NCI-H226 (cell line): ENCODE data around the gene ITGB2.
A peak's percentile ranks its signal among the peaks of the same experiment; 100 is the strongest.

Experiments used
- DNase-seq: peaks from one replicate; pipeline ENCODE4 v3.0.0-alpha.2; 2015

The ITGB2 gene

DNA sequence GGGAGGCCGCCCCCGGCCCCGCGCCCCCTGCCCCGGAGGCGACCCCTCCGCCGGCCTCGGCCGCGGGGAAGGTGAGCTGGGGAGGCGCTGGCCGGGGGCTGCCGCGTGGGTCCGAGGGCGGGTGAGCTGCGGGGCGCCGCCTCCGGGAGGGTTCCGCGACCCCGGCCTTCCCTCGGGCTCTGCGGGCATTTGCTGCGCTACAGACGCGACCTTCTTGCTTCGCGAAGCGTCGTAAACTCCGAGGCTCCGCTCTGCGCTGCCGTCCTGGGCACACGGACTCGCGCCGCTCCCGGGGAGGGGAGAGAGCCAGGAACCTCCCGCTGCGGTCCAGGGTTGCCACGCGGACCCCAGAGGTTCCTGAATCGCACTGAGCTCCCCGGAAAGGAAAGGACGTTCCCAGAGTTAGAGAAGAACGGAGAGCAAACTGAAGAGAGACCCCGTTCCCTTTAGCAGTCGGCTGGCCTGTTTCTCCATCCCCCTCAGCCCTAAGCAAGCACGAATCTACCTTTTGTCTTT lies 19.5 kb upstream of the ITGB2 start:
- no peak for DNase-seq

DNA sequence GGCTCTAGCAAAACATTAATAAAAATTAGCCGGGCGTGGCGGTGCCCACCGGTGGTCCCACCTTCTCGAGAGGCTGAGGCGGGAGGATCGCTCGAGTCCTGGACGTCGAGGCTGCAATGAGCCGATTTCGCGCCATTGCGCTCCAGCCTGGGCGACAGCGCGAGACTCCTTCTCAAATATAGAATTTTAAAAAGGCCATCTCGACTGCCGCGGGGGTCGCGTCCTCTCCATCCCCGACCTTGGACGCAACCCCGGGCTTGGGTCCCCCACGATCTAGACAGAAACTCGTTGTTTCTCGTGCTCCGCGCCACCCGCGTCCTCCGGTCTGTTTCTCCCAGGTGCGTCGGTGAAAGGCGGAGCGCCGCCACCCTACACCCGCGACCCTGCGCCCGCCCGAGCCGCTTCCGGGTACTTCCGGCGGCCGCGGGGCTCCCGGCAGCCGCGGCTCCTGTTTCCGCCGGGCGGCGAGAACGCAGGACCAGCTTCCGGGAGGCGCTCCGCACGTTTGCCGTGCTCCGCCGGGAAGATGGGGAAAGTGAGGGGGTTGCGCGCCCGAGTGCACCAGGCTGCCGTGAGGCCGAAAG lies 18.9 kb upstream of the ITGB2 start, which contains the start of gene SLX9:
TSS of gene SLX9 (plus strand) at position 498 of the 584 bp plus-strand sequence. CDS start at position 527, 29 bp downstream.
- peak; percentile 75 for DNase-seq

DNA sequence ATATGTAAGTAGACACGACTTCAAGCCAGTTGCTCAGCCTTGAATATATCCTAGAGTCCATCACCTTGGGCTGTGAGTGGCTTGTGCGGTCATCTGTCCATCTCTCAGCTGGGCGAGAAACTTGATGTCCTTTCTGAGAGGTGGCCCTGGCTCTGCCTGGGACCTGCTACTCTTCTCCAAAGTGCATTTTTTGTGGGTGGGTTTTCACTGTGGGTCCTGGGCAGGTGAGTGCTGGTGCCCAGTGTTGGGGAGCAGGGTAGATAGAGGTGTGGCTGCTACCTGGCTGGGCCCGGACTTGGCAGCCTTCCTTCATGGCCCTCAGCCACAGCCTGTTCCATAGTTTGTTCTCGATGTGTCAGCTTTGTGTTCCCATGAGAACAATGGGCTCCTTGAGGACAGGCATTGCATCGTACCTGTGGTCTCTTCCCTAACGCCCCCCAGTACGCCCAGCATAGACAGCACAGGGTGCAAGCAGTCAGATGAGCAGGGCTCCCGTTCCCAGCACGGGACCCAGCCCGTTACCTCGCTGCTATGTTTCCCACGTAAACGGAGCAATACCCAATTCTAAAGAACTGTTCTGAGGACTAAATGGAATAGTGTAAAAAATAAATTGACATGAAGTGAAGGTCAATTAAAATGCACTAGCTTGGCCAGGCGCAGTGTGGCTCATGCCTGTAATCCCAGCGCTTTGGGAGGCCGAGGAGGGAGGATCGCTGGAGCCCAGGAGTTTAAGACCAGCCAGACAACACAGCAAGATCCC lies 18.3 kb upstream of the ITGB2 start:
- no peak for DNase-seq

DNA sequence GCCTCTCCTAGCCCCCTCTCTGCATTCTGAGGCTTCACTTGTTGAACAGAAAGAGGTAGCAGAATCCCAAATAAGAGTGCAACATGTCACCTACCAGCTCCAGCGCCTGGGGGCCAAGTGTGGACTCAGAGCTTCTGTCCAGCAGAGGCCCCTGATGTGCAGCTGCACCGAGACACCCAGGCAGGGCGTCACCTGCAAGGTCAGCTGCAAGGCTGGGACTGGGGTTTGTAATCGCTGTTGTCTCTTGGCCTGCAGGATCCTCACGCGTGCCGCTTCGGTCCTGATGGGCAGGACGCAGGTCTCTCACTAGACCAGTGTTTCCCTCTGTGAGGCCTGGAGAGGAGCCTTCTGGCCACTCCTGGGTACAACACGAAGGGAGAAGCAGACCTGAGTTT lies 14.8 kb upstream of the ITGB2 start:
- DNase-seq: no peak

DNA sequence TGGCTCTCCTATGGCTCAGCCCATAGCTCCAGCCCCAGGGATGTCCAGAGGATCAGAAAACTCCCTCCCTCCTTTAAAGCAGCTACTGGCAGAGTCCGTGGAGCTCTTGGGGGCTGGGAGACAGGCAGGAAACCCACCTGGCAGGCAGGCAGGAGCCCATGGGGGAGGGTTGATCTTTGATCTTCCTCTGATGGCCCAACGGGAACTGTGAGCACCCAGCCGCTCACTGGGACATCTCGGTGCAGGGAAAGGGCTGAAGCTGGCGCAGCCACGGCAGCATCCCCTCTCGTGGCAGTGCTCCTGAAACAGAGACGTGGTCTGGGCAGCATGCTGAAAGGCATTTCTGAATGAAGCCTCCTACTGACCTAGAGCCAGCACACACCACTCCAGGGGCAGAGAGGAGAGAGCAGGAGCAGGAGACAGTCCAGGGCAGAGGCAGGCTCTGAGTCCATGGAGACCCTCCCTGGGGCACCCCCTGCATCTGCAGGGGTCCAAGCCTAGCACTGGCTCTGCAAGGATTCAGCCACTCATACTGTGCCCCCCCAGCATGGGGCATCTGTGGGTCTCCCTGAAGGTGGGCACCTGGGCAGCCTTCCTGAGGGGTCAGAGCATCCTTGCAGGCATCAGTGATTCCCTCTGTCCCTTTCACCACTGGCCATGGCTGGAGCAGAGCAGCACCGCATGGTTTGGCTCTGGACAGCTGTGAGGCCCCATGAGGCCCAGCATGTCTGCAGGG lies 14.3 kb upstream of the ITGB2 start:
- no peak for DNase-seq

DNA sequence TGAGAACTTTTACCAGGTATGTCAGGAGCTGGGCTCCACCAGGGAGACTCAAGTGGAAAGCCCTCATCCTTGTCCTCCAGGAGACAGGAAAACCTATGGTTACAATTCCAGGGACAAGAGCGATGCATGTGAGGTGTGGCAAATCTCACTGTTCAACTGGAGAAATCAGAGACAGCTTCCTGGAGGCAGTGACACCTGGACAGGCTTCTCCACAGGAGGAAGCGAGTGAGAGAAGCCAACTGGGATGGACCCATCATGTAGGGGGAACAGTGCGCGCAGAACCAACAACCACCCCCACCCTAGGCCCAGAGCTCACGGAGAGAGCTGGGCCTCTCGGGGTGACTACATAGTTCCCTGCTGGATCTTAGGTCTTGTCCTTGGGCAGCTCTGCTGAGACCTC lies 13.6 kb upstream of the ITGB2 start:
- no peak for DNase-seq

DNA sequence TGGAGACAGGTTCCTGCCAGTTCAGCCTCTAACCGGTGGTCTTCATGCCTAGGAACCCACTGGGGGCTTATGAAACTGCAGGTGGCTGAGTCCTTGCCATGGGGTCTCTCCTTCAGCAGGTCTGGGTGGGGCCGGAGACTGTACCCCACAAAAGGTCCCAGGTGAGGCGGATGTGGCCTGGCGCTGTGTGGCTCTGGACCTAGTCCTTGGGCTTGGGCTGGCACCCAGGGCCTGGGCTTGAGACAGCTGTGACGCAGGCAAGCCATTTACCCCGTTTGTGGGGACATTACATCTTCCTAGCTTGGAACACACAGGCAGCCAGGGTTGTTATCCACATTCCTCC lies 13.2 kb upstream of the ITGB2 start:
- DNase-seq: no peak

DNA sequence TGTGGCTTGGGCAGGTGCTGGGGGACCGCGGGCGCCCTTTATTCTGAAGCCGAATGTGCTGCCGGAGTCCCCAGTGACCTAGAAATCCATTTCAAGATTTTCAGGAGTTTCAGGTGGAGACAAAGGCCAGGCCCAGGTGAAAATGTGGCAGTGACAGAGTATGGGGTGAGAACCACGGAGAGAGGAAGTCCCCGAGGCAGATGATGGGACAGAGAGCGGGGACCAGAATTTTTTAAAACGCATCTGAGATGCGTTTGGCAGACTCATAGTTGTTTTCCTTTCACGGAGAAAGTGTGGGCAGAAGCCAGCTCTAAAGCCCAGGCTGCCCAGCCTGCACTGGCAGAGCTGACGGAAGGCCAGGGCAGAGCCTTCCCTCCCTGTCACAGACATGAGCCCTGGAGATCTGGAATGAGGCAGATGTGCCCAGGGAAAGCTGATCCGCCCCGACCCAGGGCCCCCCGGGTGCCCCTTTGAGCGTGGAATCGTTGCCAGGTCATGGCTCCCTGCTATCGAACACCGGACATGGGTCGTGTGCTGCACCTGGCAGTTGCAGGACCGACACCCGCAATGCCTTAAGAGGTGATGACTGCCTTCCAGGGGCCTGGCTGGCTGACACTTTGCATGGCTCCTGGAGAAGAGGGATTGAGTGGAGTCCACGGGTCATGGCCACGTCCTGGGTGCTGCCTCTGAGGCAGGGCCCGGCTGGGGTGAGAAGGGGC lies 12.7 kb upstream of the ITGB2 start:
- DNase-seq: no peak

DNA sequence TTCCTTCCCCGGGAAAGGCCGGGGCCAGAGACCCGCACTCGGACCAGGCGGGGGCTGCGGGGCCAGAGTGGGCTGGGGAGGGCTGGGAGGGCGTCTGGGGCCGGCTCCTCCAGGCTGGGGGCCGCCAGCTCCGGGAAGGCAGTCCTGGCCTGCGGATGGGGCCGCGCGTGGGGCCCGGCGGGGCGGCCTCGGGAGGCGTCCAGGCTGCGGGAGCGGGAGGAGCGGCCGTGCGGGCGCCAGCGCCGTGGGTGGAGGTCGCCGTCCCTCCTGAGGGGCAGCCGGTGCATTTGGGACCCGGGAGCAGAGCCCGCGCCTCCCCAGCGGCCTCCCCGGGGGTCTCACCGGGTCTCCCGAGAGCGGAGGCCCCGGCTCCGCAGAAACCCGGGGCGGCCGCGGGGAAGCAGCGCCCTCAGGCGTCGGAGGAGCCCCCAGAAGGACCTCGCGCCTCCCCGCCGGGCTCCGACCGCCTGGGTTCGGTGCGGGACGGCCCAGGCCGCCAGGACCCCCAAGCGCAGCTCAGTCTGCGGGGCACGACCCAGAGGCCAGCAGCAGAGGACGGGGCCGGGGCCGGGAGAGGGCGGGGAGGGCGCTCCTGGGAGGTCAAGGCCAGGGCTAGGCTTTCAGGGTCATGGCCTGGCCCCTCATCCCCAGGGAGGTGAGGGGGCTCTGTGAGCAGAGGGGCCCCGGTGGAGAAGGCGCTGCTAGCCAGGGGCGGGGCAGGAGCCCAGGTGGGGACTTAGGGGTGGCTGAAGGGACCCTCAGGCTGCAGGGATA lies 11.9 kb upstream of the ITGB2 start:
- DNase-seq: no peak

DNA sequence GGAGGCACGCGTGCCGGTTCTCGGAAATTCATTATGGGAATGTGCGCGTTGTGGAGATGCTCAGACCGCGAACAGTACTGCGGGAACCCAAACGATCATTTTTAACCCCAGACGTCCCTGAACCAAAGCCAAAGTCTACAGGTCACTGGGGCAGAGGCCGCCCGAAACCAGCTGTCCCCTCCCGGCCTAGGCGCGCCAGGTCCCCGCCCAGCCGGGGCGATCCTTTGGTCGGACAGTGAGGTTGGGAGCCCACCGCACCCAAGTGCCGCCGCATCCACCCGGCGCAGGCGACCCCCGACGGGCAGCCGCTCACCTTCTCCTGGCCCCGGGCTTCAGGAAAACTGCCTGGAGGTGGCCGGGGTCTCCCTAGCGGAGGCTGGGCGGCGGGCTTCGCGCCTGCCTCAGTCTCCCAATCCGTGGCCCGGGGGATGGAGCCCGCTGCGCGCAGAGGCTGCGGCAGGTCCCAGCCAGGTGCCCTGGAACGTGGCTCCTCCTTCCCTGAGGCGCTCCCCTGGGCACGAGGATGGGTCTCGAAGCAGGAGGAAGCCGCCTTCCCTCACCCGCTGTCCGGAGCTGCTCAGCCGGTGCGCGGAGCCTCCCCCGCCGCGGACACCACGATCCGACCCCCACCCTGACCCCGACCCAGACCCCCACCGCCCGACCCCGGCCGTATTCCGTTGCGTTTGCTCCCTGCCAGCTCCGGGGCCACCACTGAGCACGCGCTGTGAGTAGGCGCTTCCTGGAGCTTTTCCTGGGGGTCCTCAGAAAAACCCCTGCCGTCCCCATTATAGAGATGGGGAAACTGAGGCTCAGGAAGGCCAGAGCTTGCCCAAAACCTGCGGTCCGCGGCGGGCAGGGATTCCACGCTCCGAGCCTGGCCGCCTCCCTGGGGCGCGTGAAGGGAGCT lies 11.1 kb upstream of the ITGB2 start:
- DNase-seq: no peak

DNA sequence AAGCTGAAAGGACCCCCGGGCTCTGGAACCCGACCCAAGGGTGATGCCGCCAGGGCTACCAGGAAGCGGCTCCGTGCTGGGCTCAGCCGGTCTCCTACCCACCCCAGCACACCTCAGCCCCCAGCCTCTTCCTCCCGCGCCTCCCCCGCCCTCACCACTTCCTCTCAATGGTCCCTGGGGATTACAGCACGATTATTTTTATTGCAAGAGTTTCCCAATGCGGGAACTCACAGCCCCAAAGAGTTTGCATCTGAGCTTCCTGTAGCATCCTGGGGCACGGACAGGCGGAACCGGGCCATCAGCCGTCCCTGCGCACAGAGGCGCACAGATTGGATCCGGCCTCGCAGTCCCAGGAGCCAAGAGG lies 10.4 kb upstream of the ITGB2 start:
- DNase-seq: no peak

DNA sequence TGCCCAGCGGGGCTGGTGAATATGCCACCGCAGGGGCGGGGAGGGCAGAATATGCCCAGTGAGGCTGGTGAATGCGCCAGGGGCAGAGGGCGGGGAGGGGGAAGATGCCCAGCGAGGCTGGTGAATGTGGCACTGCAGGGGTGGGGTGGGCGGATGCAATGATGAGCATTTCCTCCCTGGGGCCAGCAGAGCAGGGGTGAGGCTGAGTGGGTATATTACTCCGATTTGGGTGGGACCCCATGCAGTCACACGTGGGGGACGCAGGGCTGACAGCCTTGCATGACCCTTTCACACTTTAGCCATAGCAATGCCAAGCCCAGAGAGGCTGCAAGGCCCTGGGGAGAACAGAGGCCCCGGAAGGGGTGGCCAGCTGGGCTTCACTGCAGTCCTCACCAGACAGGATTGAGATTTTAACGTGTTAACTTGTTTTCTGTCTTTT lies 9.9 kb upstream of the ITGB2 start:
- DNase-seq: no peak

DNA sequence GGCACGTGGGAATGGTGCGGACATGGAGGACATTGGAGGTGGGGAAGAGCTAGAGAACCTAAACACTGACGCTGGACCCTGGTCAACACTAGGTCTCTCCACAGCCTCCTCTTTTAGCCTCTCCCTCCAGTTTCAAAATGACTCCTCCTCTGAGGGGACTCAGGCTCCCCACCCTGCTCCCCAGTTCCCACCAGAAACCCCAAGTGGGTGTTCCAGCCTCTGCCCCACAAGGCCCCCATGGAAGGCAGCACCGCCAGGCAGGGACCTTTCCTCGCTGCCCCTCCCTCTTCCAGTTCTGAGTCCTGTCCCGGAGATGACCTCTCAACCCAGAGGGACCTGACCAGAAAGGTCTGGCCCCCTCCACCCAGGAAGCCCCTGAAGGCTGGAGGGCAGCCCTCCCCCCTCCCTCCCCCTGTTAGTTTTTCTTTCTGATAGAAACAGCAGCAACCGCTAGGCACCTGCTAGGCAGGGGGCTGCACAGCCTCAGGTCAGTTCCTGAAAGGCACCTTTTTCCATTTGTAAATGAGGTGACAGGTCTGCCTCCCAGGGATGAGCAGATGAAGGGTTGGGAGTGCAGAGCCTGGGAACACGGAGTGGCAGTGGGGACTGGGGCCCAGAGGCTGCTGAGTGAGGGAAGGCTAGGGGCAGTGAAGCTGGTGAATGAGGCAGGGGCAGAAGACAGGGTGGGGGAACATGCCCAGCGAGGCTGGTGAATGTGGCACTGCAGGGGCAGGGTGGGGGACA lies 9.3 kb upstream of the ITGB2 start:
- no peak for DNase-seq

DNA sequence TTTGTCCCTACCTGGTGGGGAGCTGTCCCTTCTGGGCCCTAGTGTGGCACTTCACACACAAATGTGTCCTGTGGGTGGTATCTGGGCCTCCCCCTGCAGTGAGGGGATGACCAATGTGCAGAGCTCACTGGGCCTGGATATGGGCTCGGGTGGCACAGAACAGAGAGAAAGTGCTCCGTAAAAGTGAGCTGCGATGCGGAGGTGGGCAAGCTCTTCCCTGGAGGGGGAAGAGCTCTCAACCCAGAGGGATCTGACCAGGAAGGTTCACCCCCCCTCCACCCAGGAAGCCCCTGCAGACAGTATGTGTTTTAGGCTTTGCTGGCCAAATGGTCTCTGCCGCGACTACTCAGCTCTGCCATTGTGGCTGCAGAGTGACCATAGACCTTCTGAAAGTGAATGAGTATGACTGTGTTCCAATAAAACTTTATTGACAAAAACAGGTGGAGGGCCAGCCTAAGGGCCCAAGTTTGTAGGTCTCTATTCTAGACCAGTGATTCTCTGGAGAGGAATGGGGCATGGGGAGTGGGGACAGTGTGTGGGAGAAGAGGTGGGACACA lies 8.6 kb upstream of the ITGB2 start:
- no peak for DNase-seq

DNA sequence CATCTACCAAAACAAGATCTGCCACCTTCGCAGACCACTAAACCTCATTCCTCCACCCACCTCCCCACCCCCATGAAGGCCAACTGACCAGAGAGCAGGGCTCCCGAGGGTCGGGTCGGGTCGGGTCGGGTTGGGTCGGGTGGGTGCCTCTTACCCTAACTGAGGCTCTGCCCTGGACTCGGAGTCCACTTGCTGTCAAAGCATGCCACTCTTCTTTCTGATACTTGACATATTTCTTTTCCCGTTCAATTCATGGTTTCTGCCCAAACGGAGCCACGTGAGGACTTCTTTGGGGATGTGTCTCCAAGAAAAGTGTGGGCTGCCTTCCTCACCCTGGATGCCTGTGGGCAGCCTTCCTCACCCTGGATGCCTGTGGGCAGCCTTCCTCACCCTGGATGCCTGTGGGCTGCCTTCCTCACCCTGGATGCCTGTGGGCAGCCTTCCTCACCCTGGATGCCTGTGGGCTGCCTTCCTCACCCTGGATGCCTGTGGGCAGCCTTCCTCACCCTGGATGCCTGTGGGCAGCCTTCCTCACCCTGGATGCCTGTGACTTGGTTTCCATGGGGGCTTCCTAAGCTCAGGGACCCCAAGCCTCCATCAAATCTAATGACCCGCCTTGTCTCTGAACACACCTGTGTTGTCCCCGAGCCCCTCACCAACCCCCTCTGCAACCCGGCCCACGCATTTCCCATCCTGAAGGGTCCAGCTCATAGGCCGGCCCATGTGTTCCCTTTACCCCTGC lies 8.0 kb upstream of the ITGB2 start:
- DNase-seq: peak; percentile 74

DNA sequence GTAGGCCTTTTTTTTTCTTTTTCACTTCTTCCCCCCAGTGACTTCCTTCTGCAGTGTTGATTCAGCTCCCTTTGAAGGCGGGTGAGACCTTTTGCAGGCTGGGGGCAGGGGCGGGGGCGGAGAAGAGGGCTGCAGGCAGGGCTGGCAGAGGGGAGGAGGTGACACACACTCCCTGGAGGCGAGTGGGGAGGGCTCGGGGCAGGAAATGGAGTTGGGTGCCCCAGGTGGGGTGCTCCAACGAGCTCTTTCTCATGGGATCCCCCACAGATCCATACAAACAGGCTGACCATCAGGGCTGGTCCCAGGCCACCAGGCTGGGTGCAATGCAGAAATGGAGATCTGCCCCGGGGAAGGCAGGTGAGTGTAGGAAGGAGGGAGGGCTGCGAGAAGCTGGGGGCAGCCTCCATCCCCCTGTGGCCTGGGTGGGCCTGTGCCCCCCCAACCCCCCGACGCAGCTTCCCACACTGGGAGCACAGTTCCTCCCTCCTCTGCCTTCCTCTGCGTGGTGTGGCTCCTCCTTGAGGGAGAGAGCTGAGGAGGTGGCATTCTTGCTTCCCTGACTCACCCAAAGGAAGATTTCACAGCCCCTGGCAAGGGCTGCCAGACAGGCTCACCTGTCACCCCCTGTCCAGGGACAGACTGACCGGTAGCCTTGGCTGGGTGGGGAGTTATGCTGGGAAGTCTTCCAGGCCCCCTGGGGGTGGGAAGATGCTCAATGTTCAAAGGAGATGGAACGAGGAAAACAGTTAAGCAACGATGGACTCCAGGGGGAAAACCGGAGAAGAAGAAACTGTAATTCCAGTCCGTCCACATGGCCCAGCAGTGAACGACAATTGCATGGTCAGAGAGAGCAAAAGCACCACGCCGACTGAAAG lies 7.1 kb upstream of the ITGB2 start:
- DNase-seq: peak; percentile 96

DNA sequence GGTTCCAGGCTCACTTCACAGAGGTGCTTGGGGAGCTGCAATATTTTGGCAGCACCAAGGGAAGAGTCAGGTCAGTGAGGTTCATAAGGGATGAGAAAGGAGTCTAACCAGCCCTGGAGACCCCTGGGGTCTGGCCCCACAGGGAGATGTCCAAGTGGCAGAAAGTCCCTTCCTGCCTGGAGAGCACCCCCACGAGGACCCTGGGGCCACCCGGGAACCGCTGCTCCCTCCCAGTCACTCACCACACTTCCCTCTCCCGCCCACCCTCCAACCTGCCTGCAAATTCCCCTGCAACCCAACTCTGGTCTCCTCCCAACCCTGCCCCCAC lies 6.5 kb upstream of the ITGB2 start:
- DNase-seq: no peak

DNA sequence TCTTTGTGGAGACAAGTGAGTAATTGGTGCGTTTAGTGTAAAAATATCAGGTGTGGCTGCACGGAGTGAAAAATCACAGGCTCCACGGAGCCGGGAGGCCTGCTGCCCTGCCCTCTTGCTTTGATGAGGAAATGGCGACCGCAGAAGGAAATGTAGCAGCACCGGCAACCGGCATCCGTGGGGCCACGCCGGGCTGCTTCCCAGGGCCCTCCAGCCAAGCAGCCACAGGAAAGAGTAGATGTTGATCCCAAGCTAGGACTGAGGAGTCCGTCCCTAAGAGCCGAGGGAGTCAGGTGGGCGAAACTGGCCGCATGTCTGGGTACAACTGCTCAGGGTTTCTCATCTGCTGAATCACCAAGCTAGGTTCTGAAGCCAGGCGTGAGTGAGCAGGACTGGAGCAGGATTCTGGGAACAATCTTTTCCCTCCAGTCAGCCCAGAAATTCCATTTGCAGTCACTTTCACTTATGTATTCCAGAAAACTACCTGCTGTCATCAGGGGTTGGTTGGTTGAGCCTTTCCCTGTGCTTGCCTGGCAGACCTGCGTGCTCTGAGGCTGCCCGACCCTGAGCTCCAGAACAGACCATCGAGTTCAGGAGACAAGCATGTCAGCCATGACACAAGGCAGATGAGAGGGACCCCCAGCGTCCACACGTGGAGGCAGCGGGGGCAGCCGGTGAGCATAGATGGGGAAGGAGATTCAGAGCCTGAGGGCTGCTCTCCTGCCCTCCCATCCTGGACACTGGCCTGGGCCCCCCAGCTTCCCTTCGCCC lies 5.8 kb upstream of the ITGB2 start:
- no peak for DNase-seq
